Stimulated activated CD8-positive, alpha-beta memory T cell treated with anti-CD3 and anti-CD28 coated beads, Interleukin-7, amount 100 ng/mL, for 4 hours (primary cell): Measurements from ENCODE around the gene VAV2.

Source experiments
- DNase-seq, 2 donors: peaks; one replicate each; pipeline ENCODE4 v3.0.0-alpha.2; 2020; ENCODE audit warnings: low read depth in 2 of 2

The VAV2 gene

GRCh38 chr9:133952598-133953550, 39.2 kb downstream of the VAV2 start:
- no peak for DNase-seq

GRCh38 chr9:133951265-133951664, 40.9 kb downstream of the VAV2 start:
- DNase-seq = no peak

DNA sequence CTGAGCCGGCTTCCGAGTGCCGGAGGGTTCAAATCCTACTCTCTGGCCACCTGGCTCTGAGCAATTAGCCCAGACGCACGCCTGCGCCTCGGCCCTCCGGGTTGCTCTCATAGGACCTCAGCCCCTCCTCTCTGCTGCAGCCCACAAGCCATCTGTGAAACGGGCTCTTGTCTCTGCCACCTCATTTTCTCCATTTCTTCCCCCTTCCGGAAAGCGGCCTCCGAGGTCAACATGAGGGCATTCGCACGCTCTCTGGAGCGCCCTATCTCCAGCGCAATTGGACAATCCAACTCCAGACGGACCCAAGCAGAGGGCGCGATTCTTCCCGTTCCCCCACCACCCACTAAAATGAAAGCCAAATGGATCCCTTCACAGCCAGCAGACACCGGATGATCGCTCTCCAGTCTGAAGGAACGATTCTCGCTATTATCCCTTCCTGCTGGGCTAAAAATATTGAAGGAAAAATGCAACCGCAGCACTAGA, 41.5 kb downstream of the VAV2 start:
- no peak for DNase-seq

DNA sequence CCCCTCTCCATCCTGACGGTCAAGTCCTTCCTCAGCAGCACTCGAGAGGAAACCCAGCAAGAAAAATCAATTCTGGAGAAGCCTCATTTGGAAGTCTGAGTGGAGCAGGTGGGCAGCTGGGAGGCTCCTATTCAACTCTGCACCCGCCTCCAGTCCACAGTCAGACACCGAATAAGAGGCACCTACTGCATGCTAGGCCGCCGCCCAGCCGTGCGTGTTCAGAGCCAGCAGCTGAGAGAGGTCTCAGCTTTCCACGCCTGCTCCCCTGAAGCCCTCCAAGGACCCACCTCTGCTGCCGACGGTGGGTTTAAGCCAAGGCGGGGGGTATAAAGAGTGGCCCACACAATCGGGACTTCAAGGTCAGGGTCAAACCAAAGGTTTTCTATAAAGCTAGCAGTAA, 41.9 kb downstream of the VAV2 start:
- DNase-seq = no peak

- DNase-seq = no peak
Observed at GRCh38 chr9:133949486-133950061, 42.5 kb downstream of the VAV2 start.

- DNase-seq = no peak
Observed at GRCh38 chr9:133948561-133949485, 43.3 kb downstream of the VAV2 start.

GRCh38 chr9:133948131-133948530, 44.0 kb downstream of the VAV2 start:
- DNase-seq = no peak

DNA sequence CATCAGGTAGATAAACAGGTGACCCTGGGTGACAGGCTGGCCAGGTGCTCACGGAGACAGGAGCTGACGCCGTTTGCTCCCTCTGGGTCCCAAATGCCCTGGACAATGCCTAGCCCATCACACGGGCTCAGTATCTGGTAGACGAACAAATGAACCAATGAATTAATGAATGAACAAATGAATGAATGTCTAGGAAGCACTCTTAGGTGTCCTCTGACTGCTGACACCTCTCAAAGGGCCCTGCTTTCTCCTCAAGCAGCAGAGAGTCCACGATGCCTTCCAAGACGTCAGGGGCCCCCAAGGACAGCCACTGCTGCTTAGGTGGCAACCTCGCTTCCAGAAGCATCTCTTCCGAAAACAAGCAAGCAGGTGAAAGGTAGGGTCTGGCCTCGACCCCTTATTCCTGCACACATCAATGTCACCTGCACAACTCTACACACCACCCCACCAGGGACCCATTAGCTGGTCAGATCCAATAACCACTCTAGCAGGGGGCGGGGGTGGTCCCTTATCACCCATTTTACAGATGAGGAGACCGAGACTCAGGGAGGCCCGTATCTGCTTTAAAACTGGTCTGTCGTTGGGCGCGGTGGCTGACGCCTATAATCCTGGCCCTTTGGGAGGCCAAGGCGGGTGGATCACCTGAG, 45.2 kb downstream of the VAV2 start:
- DNase-seq = no peak

- DNase-seq = no peak
Observed at GRCh38 chr9:133945977-133946753, 46.0 kb downstream of the VAV2 start.

- no peak for DNase-seq
Observed at GRCh38 chr9:133945314-133945975, 46.7 kb downstream of the VAV2 start.

DNA sequence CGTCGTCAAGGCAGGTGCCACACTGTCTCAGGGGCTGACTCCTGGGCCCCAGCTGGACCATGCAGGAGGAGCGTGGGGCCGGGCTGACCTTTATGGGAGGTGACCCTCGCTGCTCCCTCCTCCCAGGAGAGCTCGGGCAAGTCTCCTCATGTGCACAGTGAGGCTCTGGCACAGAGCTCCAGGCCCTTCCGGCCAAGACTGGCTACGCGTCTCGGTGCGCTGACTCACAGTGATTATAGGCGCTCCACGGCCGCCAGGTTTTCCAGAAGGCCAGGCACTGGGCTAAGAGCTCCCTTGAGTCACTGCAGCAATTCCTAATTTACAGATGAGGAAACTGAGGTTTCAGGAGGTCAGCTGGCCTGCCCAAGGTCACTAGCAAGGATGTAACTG, 47.4 kb downstream of the VAV2 start:
- no peak for DNase-seq

DNA sequence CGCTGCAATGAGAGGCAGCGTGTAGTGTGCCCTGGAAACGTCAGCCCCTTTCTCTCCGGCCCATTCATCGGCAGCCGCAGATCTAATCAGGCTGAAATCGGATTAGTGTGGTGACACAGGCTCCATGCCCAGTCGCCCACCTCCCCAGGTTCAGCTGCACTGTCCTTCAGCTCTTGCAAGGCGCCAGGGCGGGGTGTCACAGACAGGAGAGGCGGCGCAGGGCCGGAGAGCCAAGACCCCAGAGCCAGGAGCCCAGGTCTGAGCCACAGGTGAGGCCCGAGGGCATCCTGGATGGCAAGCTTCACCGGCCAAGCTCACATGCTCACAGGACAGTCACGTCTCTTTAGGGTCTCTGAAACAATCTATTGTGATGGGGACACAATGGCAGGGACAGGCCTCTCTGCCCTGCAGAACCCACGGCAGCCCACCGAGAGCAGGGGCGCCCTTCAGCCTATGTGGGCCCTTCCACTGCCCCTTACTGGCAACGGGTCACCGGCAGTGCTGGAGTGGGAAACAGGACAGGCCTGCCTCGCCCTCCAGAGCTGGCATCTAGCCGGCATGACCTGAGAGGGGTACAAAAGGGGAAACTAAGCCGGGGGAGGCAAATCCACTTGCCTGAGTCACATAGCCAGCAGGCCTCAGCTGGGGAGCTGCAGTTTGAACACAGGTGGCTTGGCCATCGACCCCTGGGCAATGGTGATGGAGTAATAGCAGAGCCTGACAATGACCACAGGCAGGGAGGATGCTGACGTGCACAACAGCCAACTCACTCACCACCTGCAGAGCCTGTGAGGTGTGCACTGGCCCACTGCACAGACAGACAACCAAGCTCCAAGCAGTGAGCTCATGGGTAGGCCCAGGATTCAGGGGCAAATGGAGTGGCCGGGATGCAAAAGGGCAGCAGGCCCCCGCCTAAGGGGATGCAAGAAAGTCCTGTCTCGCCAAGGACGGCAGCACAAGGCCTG, 48.1 kb downstream of the VAV2 start:
- no peak for DNase-seq

DNA sequence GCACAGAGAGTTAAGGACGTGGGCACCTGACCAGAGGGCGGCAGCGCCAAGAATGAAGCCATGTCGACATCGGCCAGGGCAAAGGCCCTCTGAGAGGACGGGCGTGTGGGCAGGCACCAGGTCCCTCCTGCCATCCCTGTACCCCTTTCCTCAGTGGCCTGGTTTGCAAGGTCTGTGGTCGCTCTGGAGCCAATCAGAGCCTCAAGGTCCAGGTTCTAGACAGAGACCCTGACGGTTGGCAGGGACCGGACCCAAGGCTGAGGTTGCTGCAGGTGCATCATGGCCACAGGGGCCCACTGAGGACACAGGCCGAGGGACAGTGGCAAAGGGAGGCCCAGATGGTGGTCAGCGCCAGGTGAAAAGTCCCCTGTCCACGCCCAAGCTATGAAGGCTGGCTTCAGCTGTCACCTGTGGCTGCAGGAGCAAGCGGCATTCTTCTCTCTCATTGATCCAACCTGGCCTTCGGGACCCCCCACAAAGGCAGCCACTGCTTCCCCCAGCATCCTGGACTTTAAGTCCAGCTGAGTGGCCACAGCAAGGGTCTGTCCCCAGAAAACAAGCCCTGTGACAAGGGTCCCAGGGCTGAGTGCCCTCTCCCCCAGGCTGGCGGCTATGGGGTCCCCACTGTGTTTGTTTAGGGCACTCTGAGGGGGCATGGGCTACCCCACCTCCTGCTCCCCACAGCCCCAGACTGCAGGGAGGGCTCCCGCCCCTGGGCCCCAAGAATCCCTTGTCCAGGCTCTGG, 48.9 kb downstream of the VAV2 start:
- DNase-seq = no peak

- no peak for DNase-seq
Observed at GRCh38 chr9:133942206-133942975, 49.7 kb downstream of the VAV2 start.

DNA sequence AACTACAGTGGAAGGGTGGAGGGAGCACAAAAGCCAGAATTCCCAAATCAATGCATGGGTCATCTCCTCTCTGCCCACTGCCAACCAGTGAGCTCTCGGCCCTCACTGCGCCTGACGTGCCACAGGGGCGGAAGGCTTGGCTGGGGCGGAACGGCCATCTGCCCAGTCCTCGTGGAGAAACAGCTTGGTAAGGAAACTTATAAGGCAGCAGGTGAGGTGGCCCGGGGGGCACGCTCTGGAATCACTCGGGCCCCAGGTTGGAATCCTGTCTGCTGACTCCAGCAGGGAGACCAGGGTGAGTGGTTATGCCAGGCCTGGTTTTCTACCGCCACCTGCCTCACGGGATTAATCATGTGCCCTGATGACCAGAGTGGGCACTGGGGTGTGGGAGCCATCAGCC, 52.3 kb downstream of the VAV2 start:
- no peak for DNase-seq

- no peak for DNase-seq
Observed at GRCh38 chr9:133939171-133939785, 52.8 kb downstream of the VAV2 start.

DNA sequence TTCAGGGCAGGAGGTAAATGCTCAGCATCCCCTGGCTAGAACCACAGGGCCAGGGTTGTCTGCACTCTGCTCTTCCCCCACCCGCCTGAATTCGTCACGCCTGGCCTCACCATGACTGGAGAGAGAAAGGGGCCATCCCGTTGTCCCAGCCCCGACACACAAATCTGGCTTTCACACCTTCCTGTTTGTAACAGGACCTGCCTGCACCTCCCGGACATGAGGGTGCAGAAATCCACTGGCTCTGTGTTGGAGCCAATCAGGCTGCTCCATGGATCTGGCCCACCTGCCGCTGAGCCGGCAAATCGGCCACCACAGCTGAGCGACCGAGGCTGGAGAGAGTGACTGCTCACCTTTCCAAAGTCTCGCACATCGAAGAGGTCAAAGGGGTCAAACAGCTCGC, 53.4 kb downstream of the VAV2 start:
- DNase-seq = no peak
